GM21381 (cell line): ENCODE results near the gene RPL13.

ENCODE experiments used
- ATAC-seq: cut with Tn5 transposase; IDR thresholded peaks from one replicate; pipeline ENCODE4 v1.9.1; 2021; ENCODE audit warnings: mild to moderate bottlenecking, moderate library complexity; ENCODE audit not compliant: unreplicated experiment

RPL13 gene

GRCh38 chr16:89595330-89596060 is 35.0 kb downstream of the RPL13 start:
- no peak for ATAC-seq

- ATAC-seq = no peak
Observed at GRCh38 chr16:89596061-89596689, 35.7 kb downstream of the RPL13 start.

- ATAC-seq = no peak
Observed at GRCh38 chr16:89596957-89597649, 36.6 kb downstream of the RPL13 start.

- no peak for ATAC-seq
Observed at GRCh38 chr16:89598199-89598598, 37.7 kb downstream of the RPL13 start.

- no peak for ATAC-seq
Observed at GRCh38 chr16:89599451-89599858, 39.0 kb downstream of the RPL13 start.

- no peak for ATAC-seq
Observed at GRCh38 chr16:89599902-89600301, 39.4 kb downstream of the RPL13 start.

GRCh38 chr16:89600427-89600826 is 39.9 kb downstream of the RPL13 start:
- ATAC-seq = no peak

- no peak for ATAC-seq
Observed at GRCh38 chr16:89600956-89601355, 40.5 kb downstream of the RPL13 start.

- ATAC-seq = no peak
Observed at GRCh38 chr16:89601906-89602272, 41.4 kb downstream of the RPL13 start.

GRCh38 chr16:89602273-89602951 is 41.9 kb downstream of the RPL13 start:
- ATAC-seq = no peak

GRCh38 chr16:89602952-89603590 is 42.6 kb downstream of the RPL13 start:
- no peak for ATAC-seq

GRCh38 chr16:89604764-89605163 is 44.3 kb downstream of the RPL13 start:
- ATAC-seq = no peak

GRCh38 chr16:89605186-89605970 is 44.9 kb downstream of the RPL13 start:
- ATAC-seq = no peak

- no peak for ATAC-seq
Observed at GRCh38 chr16:89606006-89606405, 45.5 kb downstream of the RPL13 start.

GRCh38 chr16:89607453-89607852 is 47.0 kb downstream of the RPL13 start:
- no peak for ATAC-seq

- no peak for ATAC-seq
Observed at GRCh38 chr16:89607937-89608740, 47.7 kb downstream of the RPL13 start.

GRCh38 chr16:89610108-89610453 is 49.6 kb downstream of the RPL13 start:
- ATAC-seq = no peak

GRCh38 chr16:89612415-89613166 is 52.1 kb downstream of the RPL13 start:
- no peak for ATAC-seq
